Neural progenitor cell (in vitro differentiated cells): ENCODE results near the gene SEZ6L2. TPM values are rescaled to one million over a fixed set of nuclear protein-coding genes. Genes with fewer than 3 reads are reported as not detected.

Source experiments
- DNase-seq: peaks from one replicate; pipeline ENCODE4 v3.0.0-alpha.2; 2016; ENCODE audit warnings: low spot score
- H2AFZ ChIP-seq: fragments of 200-600 bp; sonication (generic); replicated peaks from 2 replicates; pipeline ENCODE4 v1.6.1; 2016; ENCODE audit warnings: antibody characterized with exemption
- H3F3A ChIP-seq: fragments of 200-600 bp; sonication (generic); 2 replicates; pipeline ENCODE4 v1.6.1; 2016; ENCODE audit warnings: antibody characterized with exemption, low read depth
- H3K27ac ChIP-seq: fragments of 200-600 bp; sonication (generic); 2 replicates; pipeline ENCODE4 v1.5.1; 2016; ENCODE audit warnings: mild to moderate bottlenecking
- H3K27me3 ChIP-seq: fragments of 200-600 bp; sonication (generic); 2 replicates; pipeline ENCODE4 v1.6.1; 2016; ENCODE audit warnings: mild to moderate bottlenecking, moderate library complexity
- H3K36me3 ChIP-seq: fragments of 200-600 bp; sonication (generic); 2 replicates; pipeline ENCODE4 v1.5.1; 2016
- H3K4me1 ChIP-seq: fragments of 200-600 bp; sonication (generic); 2 replicates; pipeline ENCODE4 v1.6.1; 2016; ENCODE audit warnings: mixed run types
- H3K4me2 ChIP-seq: fragments of 200-600 bp; sonication (generic); 2 replicates; pipeline ENCODE4 v1.6.1; 2016
- H3K4me3 ChIP-seq: fragments of 200-600 bp; sonication (generic); 2 replicates; pipeline ENCODE4 v1.5.1; 2016
- H3K79me2 ChIP-seq: fragments of 200-600 bp; sonication (generic); 2 replicates; pipeline ENCODE4 v1.6.1; 2016; ENCODE audit warnings: low read depth
- H3K9ac ChIP-seq: fragments of 200-600 bp; sonication (generic); 2 replicates; pipeline ENCODE4 v1.6.1; 2016
- H3K9me3 ChIP-seq: fragments of 200-600 bp; sonication (generic); 2 replicates; pipeline ENCODE4 v1.5.1; 2016; ENCODE audit warnings: low read depth
- H4K20me1 ChIP-seq: fragments of 200-600 bp; sonication (generic); 2 replicates; pipeline ENCODE4 v1.6.1; 2016; ENCODE audit warnings: low read depth
- H3K27ac Mint-ChIP-seq: 3 replicates; pipeline ENCODE4 v1.8.0; 2021; ENCODE audit warnings: mixed read lengths
- H3K27me3 Mint-ChIP-seq: 2 replicates; pipeline ENCODE4 v1.8.0; 2022; ENCODE audit warnings: low read depth, mild to moderate bottlenecking, inconsistent platforms, moderate library complexity, mixed read lengths; ENCODE audit not compliant: insufficient read depth
- H3K36me3 Mint-ChIP-seq: 3 replicates; pipeline ENCODE4 v1.8.0; 2021; ENCODE audit warnings: mixed read lengths
- H3K4me1 Mint-ChIP-seq: 3 replicates; pipeline ENCODE4 v1.8.0; 2021; ENCODE audit warnings: mixed read lengths
- H3K4me3 Mint-ChIP-seq: 3 replicates; pipeline ENCODE4 v1.8.0; 2021; ENCODE audit warnings: mild to moderate bottlenecking, moderate library complexity, mixed read lengths
- H3K9me3 Mint-ChIP-seq: 3 replicates; pipeline ENCODE4 v1.8.0; 2020; ENCODE audit warnings: mixed read lengths
- EZH2 ChIP-seq: fragments of 200-600 bp; sonication (generic); IDR thresholded peaks from 2 replicates; pipeline ENCODE4 v1.6.1; 2017; ENCODE audit warnings: antibody characterized with exemption, mild to moderate bottlenecking, moderate library complexity
- EZH2phosphoT487 ChIP-seq: fragments of 200-600 bp; sonication (generic); IDR thresholded peaks from 2 replicates; pipeline ENCODE4 v1.6.1; 2017; ENCODE audit warnings: antibody characterized with exemption
- total RNA-seq: library from RNA; depleted of rRNA; stranded (reverse); fragments of >200 nt; gene quantifications from 2 replicates; pipeline ENCODE4 v1.2.3, GENCODE V29; 2015; ENCODE audit warnings: low replicate concordance
- TF ChIP-seq, protein P1 (sequence below): fragments of 200-600 bp; sonication (generic); IDR thresholded peaks from 2 replicates; pipeline ENCODE4 v1.5.1; 2017; ENCODE audit warnings: antibody characterized with exemption, mild to moderate bottlenecking

The SEZ6L2 gene
- total RNA-seq, 1 donor from 2014 or later, result 11.7 TPM

DNA sequence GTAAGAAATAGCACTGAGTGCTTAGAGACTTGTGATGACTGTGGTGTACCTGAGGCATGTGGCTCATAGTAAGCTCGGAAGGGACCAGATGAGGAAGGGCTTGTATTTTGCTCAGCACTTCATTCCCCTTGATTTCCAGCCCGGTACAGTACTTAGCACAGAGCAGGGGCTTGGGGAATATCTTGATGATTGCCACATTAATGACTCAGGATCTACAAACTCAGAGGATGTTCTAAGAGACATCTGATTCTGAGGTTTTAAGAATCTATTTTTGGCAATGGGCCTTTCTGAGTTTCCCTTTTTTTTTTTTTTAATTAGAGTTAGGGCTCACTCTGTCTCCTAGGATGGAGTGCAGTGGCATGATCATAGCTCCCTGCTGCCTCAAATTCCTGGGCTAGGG, 10.0 kb upstream of the SEZ6L2 start:
- H3K4me2 ChIP-seq, result no peak overlapping the region
- H3K9me3 ChIP-seq, result no peaks in the 10 kb centered on the region
- no peaks in the 10 kb centered on the region for H3K27me3 ChIP-seq
- Mint-ChIP-seq H3K9me3 (no peaks in the 10 kb centered on the region), H3K4me3 (no peak overlapping the region), H3K4me1 (peaks cover 3% of the 10 kb centered on the region), H3K27ac (no peak overlapping the region), H3K36me3 (peaks cover 5% of the 10 kb centered on the region), H3K27me3 (peaks cover 5% of the 10 kb centered on the region)
- H3K4me3 ChIP-seq, result no peak overlapping the region
- no peaks in the 10 kb centered on the region for H3K79me2 ChIP-seq
- H2AFZ ChIP-seq, result no peak overlapping the region
- H4K20me1 ChIP-seq, result no peaks in the 10 kb centered on the region
- H3K36me3 ChIP-seq, result no peaks in the 10 kb centered on the region
- H3K4me1 ChIP-seq, result no peaks in the 10 kb centered on the region
- no peak overlapping the region for H3K9ac ChIP-seq
- peaks cover 11% of the 10 kb centered on the region for H3F3A ChIP-seq
- no peak overlapping the region for H3K27ac ChIP-seq
- DNase-seq, result no peak
- TF ChIP-seq EZH2, result no peak
- no peak for TF ChIP-seq EZH2phosphoT487
- TF ChIP-seq, protein P1, sequence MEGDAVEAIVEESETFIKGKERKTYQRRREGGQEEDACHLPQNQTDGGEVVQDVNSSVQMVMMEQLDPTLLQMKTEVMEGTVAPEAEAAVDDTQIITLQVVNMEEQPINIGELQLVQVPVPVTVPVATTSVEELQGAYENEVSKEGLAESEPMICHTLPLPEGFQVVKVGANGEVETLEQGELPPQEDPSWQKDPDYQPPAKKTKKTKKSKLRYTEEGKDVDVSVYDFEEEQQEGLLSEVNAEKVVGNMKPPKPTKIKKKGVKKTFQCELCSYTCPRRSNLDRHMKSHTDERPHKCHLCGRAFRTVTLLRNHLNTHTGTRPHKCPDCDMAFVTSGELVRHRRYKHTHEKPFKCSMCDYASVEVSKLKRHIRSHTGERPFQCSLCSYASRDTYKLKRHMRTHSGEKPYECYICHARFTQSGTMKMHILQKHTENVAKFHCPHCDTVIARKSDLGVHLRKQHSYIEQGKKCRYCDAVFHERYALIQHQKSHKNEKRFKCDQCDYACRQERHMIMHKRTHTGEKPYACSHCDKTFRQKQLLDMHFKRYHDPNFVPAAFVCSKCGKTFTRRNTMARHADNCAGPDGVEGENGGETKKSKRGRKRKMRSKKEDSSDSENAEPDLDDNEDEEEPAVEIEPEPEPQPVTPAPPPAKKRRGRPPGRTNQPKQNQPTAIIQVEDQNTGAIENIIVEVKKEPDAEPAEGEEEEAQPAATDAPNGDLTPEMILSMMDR, result no peak

DNA sequence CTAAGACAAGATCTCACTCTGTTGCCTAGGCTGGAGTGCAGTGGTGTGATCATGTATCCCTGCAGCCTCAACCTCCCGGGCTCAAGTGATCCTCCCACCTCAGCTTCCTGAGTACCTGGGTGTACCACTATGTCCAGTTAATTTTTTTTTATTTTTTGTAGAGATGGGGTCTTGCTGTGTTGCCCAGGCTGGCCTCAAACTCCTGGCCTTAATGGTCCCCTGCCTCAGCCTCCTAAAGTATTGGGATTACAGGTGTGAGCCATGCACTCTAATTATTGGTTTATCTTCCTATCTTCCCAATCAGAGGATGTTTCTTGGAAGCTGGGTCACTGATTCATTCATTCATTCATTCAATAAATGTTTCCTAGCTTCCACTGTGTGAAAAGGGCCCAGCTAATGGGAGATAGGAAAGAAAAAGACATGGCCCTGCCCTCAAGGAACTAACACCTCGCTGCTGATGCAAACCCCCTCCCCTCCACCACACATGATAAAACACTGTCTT, 9.4 kb upstream of the SEZ6L2 start:
- no peaks in the 10 kb centered on the region for H3K27me3 ChIP-seq
- H2AFZ ChIP-seq, result no peak overlapping the region
- H3K9me3 ChIP-seq, result no peaks in the 10 kb centered on the region
- H3F3A ChIP-seq, result peaks cover 11% of the 10 kb centered on the region
- no peaks in the 10 kb centered on the region for H3K36me3 ChIP-seq
- no peak overlapping the region for H3K27ac ChIP-seq
- no peak overlapping the region for H3K4me3 Mint-ChIP-seq
- H3K36me3 Mint-ChIP-seq, result peaks cover 5% of the 10 kb centered on the region
- H3K9ac ChIP-seq, result no peak overlapping the region
- H3K79me2 ChIP-seq, result no peaks in the 10 kb centered on the region
- no peak overlapping the region for H3K4me3 ChIP-seq
- no peaks in the 10 kb centered on the region for H4K20me1 ChIP-seq
- peaks cover 3% of the 10 kb centered on the region for H3K4me1 Mint-ChIP-seq
- H3K27me3 Mint-ChIP-seq, result peaks cover 5% of the 10 kb centered on the region
- H3K9me3 Mint-ChIP-seq, result no peaks in the 10 kb centered on the region
- DNase-seq, result no peak
- H3K4me2 ChIP-seq, result no peak overlapping the region
- TF ChIP-seq EZH2phosphoT487 (no peak), EZH2 (no peak)
- TF ChIP-seq, protein P1, result no peak
- H3K4me1 ChIP-seq, result no peaks in the 10 kb centered on the region
- no peak overlapping the region for H3K27ac Mint-ChIP-seq

DNA sequence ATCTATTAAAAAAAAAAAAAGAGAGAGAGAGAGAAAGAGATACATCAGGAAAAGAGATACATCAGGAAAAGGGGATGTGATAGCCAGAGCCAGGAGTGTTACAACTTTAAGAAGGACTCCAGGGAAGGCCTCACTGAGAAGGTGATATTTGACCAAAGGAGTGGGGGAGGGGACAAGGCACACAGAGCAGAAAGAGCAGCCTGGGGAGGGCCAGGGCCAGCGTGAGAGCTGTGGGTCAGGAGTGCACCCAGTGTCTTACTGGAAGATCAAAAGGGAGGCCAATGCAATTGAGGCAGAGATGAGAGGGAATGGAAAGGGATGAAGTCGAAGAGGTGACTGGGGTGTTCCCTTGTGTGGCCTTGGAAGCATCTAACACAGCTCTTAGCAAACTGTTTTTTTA, 8.6 kb upstream of the SEZ6L2 start:
- H3K4me3 Mint-ChIP-seq, result no peak overlapping the region
- Histone ChIP-seq H3K4me1 (no peaks in the 10 kb centered on the region), H3K9me3 (no peaks in the 10 kb centered on the region), H3K79me2 (no peaks in the 10 kb centered on the region), H2AFZ (no peak overlapping the region), H3K4me3 (no peak overlapping the region), H4K20me1 (no peaks in the 10 kb centered on the region), H3K27me3 (no peaks in the 10 kb centered on the region), H3F3A (peaks cover 11% of the 10 kb centered on the region), H3K9ac (no peak overlapping the region), H3K27ac (no peak overlapping the region), H3K4me2 (no peak overlapping the region), H3K36me3 (no peaks in the 10 kb centered on the region)
- DNase-seq, result no peak
- TF ChIP-seq, protein P1, result no peak
- TF ChIP-seq EZH2, result no peak
- TF ChIP-seq EZH2phosphoT487, result no peak
- no peak overlapping the region for H3K27ac Mint-ChIP-seq
- no peaks in the 10 kb centered on the region for H3K9me3 Mint-ChIP-seq
- peaks cover 3% of the 10 kb centered on the region for H3K4me1 Mint-ChIP-seq
- peaks cover 5% of the 10 kb centered on the region for H3K27me3 Mint-ChIP-seq
- H3K36me3 Mint-ChIP-seq, result no peaks in the 10 kb centered on the region
